GM23338 (cell line): ENCODE measurements around the gene NIPBL.

Source experiments
- CTCF ChIP-seq, 2 experiments: fragments of 200-600 bp in 1 of 2; sonication (generic) in 1 of 2; conservative IDR thresholded peaks; 2 replicates each; pipeline versions ENCODE4 v1.5.1 to v1.6.1; 2016 to 2017; ENCODE audit warnings: antibody characterized with exemption in 2 of 2, low read depth in 2 of 2, mild to moderate bottlenecking in 2 of 2, moderate library complexity in 1 of 2
- EZH2 ChIP-seq: fragments of 200-600 bp; sonication (generic); IDR thresholded peaks from one replicate; pipeline ENCODE4 v1.8.0; 2017; ENCODE audit warnings: antibody characterized with exemption, mild to moderate bottlenecking, low read depth; ENCODE audit not compliant: unreplicated experiment
- REST ChIP-seq: IDR thresholded peaks from one replicate; pipeline ENCODE4 v1.6.1; 2018; ENCODE audit warnings: antibody characterized with exemption; ENCODE audit not compliant: unreplicated experiment

GRCh38 chr5:36904677-36905076 is 28.1 kb downstream of the NIPBL start:
- TF ChIP-seq EZH2: no peak
- no peak for TF ChIP-seq CTCF (conservative IDR thresholded peaks at IDR 0.05; ENCODE audit: low read depth in 2 of 2)
- TF ChIP-seq REST: no peak
